Peyer's patch (tissue), 4 donors: ENCODE results near the gene CASQ2. TPM values are rescaled to one million over a fixed set of nuclear protein-coding genes. Genes with fewer than 3 reads are reported as not detected.

ENCODE experiments used
- DNase-seq, 3 donors: peaks; one replicate each; pipeline ENCODE4 v3.0.0-alpha.2; 2017 to 2019
- H3K27ac ChIP-seq, 4 donors: fragments of 200-600 bp; sonication (generic); one replicate each; pipeline ENCODE4 v1.5.1; 2016 to 2019
- H3K27me3 ChIP-seq, 2 donors: fragments of 200-600 bp; sonication (generic); one replicate each; pipeline ENCODE4 v1.5.1; 2019
- H3K36me3 ChIP-seq, 3 donors: fragments of 200-600 bp; sonication (generic); one replicate each; pipeline ENCODE4 v1.5.1; 2016 to 2019
- H3K4me1 ChIP-seq, 4 donors: fragments of 200-600 bp; sonication (generic); one replicate each; pipeline ENCODE4 v1.5.1; 2016 to 2019
- H3K4me3 ChIP-seq, 4 donors: fragments of 200-600 bp; sonication (generic); 1 replicate in 3 of 4; 2 replicates in 1 of 4; pipeline ENCODE4 v1.5.1; 2016 to 2019; ENCODE audit warnings: mild to moderate bottlenecking in 1 of 4
- H3K9me3 ChIP-seq, 4 donors: fragments of 200-600 bp; sonication (generic); one replicate each; pipeline ENCODE4 v1.5.1; 2016 to 2019; ENCODE audit warnings: mild to moderate bottlenecking in 1 of 4
- POLR2A ChIP-seq, 2 donors: fragments of 450-650 bp; IDR thresholded peaks; one replicate each; pipeline ENCODE4 v1.5.1; 2017; ENCODE audit warnings: antibody characterized with exemption in 2 of 2, mild to moderate bottlenecking in 2 of 2, moderate library complexity in 2 of 2
- total RNA-seq, 4 donors: library from RNA; depleted of rRNA; stranded (reverse); fragments of >200 nt; gene quantifications; one replicate each; pipeline ENCODE4 v1.1.0, GENCODE V29; 2016
- TF ChIP-seq, protein P1 (sequence below), 6 experiments: fragments of 450-650 bp in 4 of 6; fragments of 200-600 bp in 2 of 6; sonication (generic) in 1 of 6; IDR thresholded peaks; one replicate each; pipeline ENCODE4 v1.5.1; 2017 to 2019; ENCODE audit warnings: antibody characterized with exemption in 6 of 6, mild to moderate bottlenecking in 3 of 6, moderate library complexity in 1 of 6

The CASQ2 gene
- total RNA-seq, 4 donors from 2014 or later = 0.53 to 1.5 (median 0.68) TPM

DNA sequence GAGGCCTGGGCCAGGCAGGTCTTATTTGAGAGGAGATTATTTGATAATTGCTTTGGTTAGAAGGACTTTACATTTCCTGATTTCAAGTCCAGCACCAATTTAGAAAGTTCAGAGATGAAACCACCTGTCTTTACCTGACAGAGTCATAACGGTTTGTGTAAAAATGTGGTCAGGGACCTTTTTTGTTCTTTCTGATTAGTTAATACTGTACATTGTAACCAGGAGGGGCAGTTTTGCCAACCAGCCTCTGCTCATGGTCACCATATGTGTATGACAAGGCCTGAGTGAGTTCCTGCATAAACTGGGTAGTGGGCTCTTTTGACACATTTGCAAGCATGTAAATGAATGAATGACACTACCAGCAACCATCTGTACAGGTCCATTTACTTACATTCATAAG is 70.9 kb downstream of the CASQ2 start:
- Histone ChIP-seq H3K36me3 (peaks cover 0 to under 1% (median 0%) of the 10 kb centered on the region in 3 donors), H3K4me1 (no peaks in the 10 kb centered on the region), H3K27me3 (no peaks in the 10 kb centered on the region), H3K4me3 (no peak overlapping the region), H3K27ac (no peak overlapping the region), H3K9me3 (no peaks in the 10 kb centered on the region)
- TF ChIP-seq, protein P1, sequence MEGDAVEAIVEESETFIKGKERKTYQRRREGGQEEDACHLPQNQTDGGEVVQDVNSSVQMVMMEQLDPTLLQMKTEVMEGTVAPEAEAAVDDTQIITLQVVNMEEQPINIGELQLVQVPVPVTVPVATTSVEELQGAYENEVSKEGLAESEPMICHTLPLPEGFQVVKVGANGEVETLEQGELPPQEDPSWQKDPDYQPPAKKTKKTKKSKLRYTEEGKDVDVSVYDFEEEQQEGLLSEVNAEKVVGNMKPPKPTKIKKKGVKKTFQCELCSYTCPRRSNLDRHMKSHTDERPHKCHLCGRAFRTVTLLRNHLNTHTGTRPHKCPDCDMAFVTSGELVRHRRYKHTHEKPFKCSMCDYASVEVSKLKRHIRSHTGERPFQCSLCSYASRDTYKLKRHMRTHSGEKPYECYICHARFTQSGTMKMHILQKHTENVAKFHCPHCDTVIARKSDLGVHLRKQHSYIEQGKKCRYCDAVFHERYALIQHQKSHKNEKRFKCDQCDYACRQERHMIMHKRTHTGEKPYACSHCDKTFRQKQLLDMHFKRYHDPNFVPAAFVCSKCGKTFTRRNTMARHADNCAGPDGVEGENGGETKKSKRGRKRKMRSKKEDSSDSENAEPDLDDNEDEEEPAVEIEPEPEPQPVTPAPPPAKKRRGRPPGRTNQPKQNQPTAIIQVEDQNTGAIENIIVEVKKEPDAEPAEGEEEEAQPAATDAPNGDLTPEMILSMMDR (IDR thresholded peaks at IDR 0.05) = no peak
- no peak for TF ChIP-seq POLR2A (IDR thresholded peaks at IDR 0.05)
- no peak for DNase-seq

DNA sequence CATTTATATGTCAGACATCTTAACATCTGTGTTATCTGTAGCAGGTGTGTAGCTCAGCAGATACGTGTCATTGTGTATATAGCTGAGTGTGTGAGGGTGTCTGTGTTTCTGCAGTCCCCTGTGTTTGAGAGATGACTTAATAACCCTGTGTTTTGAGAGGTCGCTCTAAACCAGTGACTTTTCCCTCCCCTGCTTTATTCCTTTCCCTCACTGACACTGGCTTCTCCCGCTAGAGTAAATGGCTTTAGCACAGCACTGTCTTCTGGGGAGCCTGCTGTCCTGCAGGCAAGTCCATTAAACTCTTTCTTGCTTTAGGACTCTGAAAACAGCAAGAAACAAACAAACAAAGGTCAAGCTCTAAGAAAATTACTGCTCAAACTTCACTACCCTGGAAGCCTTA is 73.7 kb downstream of the CASQ2 start:
- DNase-seq = no peak
- TF ChIP-seq, protein P1 (IDR thresholded peaks at IDR 0.05) = no peak
- TF ChIP-seq POLR2A (IDR thresholded peaks at IDR 0.05) = no peak
- Histone ChIP-seq H3K27me3 (no peaks in the 10 kb centered on the region), H3K27ac (no peak overlapping the region), H3K36me3 (peaks cover 0 to 17% (median 0%) of the 10 kb centered on the region in 3 donors), H3K4me1 (no peaks in the 10 kb centered on the region), H3K4me3 (no peak overlapping the region), H3K9me3 (no peaks in the 10 kb centered on the region)

DNA sequence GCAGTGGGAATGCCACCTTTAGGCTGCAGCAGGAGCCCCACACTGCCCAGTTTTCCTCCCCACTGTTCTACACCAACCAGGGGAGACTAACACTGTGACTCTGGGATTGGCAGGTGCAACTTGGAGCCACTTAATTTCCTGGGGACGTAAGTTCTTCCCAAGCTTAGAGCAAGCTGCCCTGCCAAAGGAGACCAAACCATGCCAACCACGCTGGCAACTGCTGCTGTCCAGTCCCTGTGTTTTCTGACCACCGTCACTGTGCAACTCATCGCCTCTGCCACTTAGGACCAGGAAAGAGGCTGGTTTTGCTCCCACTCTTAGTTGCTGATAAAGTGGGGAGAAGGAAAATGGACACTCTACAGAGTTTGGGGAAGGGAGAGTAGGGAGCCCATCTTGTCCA is 76.3 kb downstream of the CASQ2 start:
- Histone ChIP-seq H3K27me3 (no peaks in the 10 kb centered on the region), H3K4me3 (no peak overlapping the region), H3K9me3 (no peaks in the 10 kb centered on the region), H3K27ac (no peak overlapping the region), H3K4me1 (no peaks in the 10 kb centered on the region), H3K36me3 (peaks cover 0 to 25% (median 0%) of the 10 kb centered on the region in 3 donors)
- no peak for TF ChIP-seq POLR2A (IDR thresholded peaks at IDR 0.05)
- TF ChIP-seq, protein P1 (IDR thresholded peaks at IDR 0.05) = no peak
- no peak for DNase-seq

DNA sequence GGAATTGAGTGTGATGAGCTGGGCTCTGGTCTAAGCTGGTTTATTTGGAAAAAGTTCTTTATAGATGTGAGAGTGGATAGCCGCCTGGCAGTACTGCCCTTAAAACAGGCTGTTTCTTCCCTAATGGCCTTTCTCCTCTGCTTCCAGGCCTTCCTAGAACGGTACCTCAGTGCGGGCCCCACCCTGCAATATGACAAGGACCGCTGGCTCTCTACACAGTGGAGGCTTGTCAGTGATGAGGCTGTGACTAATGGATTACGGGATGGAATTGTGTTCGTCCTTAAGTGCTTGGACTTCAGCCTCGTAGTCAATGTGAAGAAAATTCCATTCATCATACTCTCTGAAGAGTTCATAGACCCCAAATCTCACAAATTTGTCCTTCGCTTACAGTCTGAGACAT is 77.5 kb downstream of the CASQ2 start:
- TF ChIP-seq POLR2A (IDR thresholded peaks at IDR 0.05) = no peak
- TF ChIP-seq, protein P1 (IDR thresholded peaks at IDR 0.05) = no peak

GRCh38 chr1:115687744-115688143 is 80.8 kb downstream of the CASQ2 start:
- no peak overlapping the region for H3K27ac ChIP-seq
- no peak overlapping the region for H3K4me3 ChIP-seq
- DNase-seq = no peak
- H3K36me3 ChIP-seq = peaks cover 0 to 51% (median 0%) of the 10 kb centered on the region in 3 donors
- no peak for TF ChIP-seq POLR2A (IDR thresholded peaks at IDR 0.05)
- TF ChIP-seq, protein P1 (IDR thresholded peaks at IDR 0.05) = no peak
- H3K9me3 ChIP-seq = no peaks in the 10 kb centered on the region
- H3K4me1 ChIP-seq = no peaks in the 10 kb centered on the region
- H3K27me3 ChIP-seq = no peaks in the 10 kb centered on the region

More for the DNA sequence above, 77.5 kb downstream of the CASQ2 start:
- Histone ChIP-seq H3K27me3 (no peaks in the 10 kb centered on the region), H3K4me1 (no peaks in the 10 kb centered on the region), H3K4me3 (no peak overlapping the region), H3K36me3 (peaks cover 0 to 26% (median 0%) of the 10 kb centered on the region in 3 donors), H3K9me3 (no peaks in the 10 kb centered on the region), H3K27ac (no peak overlapping the region)
- DNase-seq = no peak
